ENCODE data around the gene TAF3.

Gene TAF3

GRCh38 chr10:7942859-7943258, 124.6 kb downstream of the TAF3 start:
- Histone ChIP-seq H3K4me1 (ENCODE audit: control insufficient read depth in 1 of 2, insufficient read depth in 1 of 2, low read depth in 1 of 2, low read length in 1 of 2) (no peaks in the 10 kb centered on the region), H3K27ac (no peak overlapping the region)

GRCh38 chr10:7944215-7944480, 125.8 kb downstream of the TAF3 start:
- Histone ChIP-seq H3K9me3 (no peaks in the 10 kb centered on the region), H3K4me3 (ENCODE audit: low read depth in 1 of 2, low read length in 1 of 2) (no peak overlapping the region), H3K36me3 (no peaks in the 10 kb centered on the region), H3K27ac (no peak overlapping the region), H3K4me1 (ENCODE audit: control insufficient read depth in 1 of 2, insufficient read depth in 1 of 2, low read depth in 1 of 2, low read length in 1 of 2) (no peaks in the 10 kb centered on the region), H3K27me3 (no peaks in the 10 kb centered on the region)
- TF ChIP-seq CTCF (IDR thresholded peaks at IDR 0.05) = no peak

More at GRCh38 chr10:7942859-7943258, 124.6 kb downstream of the TAF3 start:
- no peak overlapping the region for H3K4me3 ChIP-seq (ENCODE audit: low read depth in 1 of 2, low read length in 1 of 2)
- no peaks in the 10 kb centered on the region for H3K27me3 ChIP-seq
- no peaks in the 10 kb centered on the region for H3K36me3 ChIP-seq
- no peak for TF ChIP-seq CTCF (IDR thresholded peaks at IDR 0.05)
- no peaks in the 10 kb centered on the region for H3K9me3 ChIP-seq

- no peak for TF ChIP-seq CTCF (IDR thresholded peaks at IDR 0.05)
- H3K27me3 ChIP-seq = no peaks in the 10 kb centered on the region
- no peaks in the 10 kb centered on the region for H3K4me1 ChIP-seq (ENCODE audit: control insufficient read depth in 1 of 2, insufficient read depth in 1 of 2, low read depth in 1 of 2, low read length in 1 of 2)
Measured at GRCh38 chr10:7944537-7944936, 126.2 kb downstream of the TAF3 start.

GRCh38 chr10:7945034-7945433, 126.7 kb downstream of the TAF3 start:
- no peak overlapping the region for H3K4me3 ChIP-seq (ENCODE audit: low read depth in 1 of 2, low read length in 1 of 2)
- H3K9me3 ChIP-seq = no peaks in the 10 kb centered on the region
- H3K27me3 ChIP-seq = no peaks in the 10 kb centered on the region
- no peak overlapping the region for H3K27ac ChIP-seq
- no peaks in the 10 kb centered on the region for H3K4me1 ChIP-seq (ENCODE audit: control insufficient read depth in 1 of 2, insufficient read depth in 1 of 2, low read depth in 1 of 2, low read length in 1 of 2)
- no peak for TF ChIP-seq CTCF (IDR thresholded peaks at IDR 0.05)
- H3K36me3 ChIP-seq = no peaks in the 10 kb centered on the region

More at GRCh38 chr10:7944537-7944936, 126.2 kb downstream of the TAF3 start:
- Histone ChIP-seq H3K27ac (no peak overlapping the region), H3K9me3 (no peaks in the 10 kb centered on the region), H3K4me3 (ENCODE audit: low read depth in 1 of 2, low read length in 1 of 2) (no peak overlapping the region), H3K36me3 (no peaks in the 10 kb centered on the region)

GRCh38 chr10:7945469-7946187, 127.3 kb downstream of the TAF3 start:
- H3K4me3 ChIP-seq (ENCODE audit: low read depth in 1 of 2, low read length in 1 of 2) = no peak overlapping the region
- no peak for TF ChIP-seq CTCF (IDR thresholded peaks at IDR 0.05)
- no peaks in the 10 kb centered on the region for H3K36me3 ChIP-seq
- no peaks in the 10 kb centered on the region for H3K4me1 ChIP-seq (ENCODE audit: control insufficient read depth in 1 of 2, insufficient read depth in 1 of 2, low read depth in 1 of 2, low read length in 1 of 2)
- no peaks in the 10 kb centered on the region for H3K9me3 ChIP-seq
- H3K27ac ChIP-seq = no peak overlapping the region
- no peaks in the 10 kb centered on the region for H3K27me3 ChIP-seq
